ENCODE measurements around the gene SLC22A23.

DNA sequence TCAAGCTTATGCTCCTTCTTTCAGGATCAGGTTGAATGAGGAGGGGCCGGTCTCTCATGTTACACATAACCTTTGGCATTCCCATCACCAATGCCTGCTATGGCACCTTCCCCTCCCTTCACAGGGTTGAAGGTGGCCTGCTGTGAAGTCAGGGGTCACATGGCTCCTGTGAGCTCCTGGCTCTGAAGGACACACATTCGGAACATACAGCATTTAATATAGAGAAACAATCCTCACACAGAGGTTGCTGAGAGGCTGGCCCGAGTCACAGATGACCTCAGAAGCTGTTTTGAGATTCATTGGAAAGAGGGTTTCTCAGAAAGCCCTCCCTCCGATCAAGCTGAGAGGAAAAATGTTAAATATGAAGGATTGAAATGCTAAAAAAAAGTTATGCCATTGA, 116.0 kb downstream of the SLC22A23 start:
- TF ChIP-seq EP300 (IDR thresholded peaks at IDR 0.05) (no peak), POLR2A (IDR thresholded peaks at IDR 0.05) (no peak), POLR2AphosphoS5 (IDR thresholded peaks at IDR 0.05) (no peak)
- TF ChIP-seq, protein P1, sequence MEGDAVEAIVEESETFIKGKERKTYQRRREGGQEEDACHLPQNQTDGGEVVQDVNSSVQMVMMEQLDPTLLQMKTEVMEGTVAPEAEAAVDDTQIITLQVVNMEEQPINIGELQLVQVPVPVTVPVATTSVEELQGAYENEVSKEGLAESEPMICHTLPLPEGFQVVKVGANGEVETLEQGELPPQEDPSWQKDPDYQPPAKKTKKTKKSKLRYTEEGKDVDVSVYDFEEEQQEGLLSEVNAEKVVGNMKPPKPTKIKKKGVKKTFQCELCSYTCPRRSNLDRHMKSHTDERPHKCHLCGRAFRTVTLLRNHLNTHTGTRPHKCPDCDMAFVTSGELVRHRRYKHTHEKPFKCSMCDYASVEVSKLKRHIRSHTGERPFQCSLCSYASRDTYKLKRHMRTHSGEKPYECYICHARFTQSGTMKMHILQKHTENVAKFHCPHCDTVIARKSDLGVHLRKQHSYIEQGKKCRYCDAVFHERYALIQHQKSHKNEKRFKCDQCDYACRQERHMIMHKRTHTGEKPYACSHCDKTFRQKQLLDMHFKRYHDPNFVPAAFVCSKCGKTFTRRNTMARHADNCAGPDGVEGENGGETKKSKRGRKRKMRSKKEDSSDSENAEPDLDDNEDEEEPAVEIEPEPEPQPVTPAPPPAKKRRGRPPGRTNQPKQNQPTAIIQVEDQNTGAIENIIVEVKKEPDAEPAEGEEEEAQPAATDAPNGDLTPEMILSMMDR (IDR thresholded peaks at IDR 0.05) = no peak
